Measurements from ENCODE around the gene SFT2D1. TPM values are rescaled to one million over a fixed set of nuclear protein-coding genes. Genes with fewer than 3 reads are reported as not detected.

SFT2D1 gene
- total RNA-seq, 3 donors from 2014 or later, result 41.1 to 52.4 (median 52.1) TPM

DNA sequence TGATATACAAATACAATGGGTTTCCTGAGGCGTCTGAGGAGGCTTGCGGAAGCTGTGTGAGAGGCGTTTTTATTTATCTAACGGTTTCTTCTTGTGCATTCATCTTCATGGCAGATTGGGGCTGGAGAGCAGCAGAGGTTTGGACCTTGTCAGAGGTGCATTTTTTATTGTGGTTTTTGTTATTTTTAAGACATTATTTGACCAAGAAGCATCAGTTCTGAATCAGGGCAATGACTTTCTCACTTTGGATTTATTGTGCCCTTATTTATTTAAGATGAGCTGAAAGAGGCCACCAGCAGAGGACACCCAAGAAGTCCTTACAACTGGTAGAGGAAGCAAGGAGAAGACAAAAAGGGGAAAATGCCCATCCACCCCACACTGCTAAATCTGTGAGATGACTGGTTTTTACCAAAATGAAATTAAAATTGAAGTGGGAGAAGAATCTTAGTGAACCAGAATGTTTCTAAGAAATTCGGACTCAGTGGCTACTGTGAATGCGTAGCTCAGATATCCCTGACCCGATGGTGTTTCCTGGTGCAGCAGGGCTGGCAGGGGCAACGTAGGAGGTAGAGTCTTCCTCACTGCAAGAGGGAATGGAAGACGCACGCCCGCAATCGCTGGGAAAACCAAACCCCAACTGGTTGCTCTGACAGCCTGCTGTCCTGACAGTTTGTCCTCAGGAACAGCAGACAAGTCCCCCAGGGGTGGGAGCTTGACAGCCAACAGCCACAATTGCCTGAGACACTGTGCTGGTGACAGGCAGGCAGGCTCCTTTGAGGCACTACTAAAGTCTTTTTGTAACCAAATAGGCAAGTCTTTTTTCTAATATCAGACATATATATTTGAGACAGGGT, 48.4 kb downstream of the SFT2D1 start:
- TF ChIP-seq POLR2AphosphoS5 (IDR thresholded peaks at IDR 0.05) (no peak), POLR2A (IDR thresholded peaks at IDR 0.05) (no peak), CTCF (IDR thresholded peaks at IDR 0.05) (no peak)
- DNase-seq (ENCODE audit: low spot score in 2 of 2), result no peak
- Histone ChIP-seq H3K4me1 (no peaks in the 10 kb centered on the region), H3K36me3 (no peaks in the 10 kb centered on the region), H3K27me3 (peaks cover 0 to 16% of the 10 kb centered on the region in 2 donors), H3K4me3 (no peak overlapping the region), H3K27ac (no peak overlapping the region), H3K9me3 (no peaks in the 10 kb centered on the region)
- intact Hi-C loops (cut with DNase I; ENCODE audit: low total_unique reads), result no loop called here

DNA sequence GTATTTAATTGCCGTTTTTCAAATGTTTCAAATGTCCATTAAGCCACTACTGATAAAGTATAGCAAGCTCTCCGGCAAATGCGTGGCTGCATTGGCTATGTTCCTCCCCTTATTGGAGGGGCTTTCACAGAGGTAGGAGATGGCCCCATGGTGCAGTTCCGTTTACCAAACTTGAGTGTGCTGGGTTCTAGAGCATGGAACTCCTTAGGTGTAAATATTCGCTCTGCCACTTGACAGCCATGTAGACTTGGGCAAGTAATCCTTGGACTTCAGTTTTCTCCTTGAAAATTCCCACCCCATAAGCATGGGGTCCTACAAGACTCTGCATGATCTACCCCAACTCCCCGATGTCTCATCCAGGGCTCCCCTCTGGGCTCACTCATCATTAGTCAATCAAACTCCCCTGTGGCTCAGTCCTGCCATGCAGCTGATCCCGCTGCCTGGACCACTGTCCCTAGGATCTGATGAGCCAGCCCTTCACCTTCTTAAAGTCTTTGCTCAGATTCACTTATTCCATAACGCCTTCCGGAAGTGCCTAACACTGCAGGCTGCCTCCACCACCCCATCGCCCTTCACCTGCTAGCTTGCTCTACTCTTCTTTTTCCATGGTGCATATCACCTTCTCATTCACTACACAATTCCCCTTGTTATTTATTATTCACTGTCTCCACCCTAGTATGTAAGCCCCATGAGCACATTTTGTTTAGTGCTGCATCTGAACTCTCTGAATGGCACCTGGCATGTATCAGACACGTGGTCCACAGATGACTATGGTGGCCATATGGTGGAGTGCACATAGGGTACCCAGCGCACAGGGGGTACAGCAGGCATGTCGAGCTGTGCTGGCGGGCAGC, 52.9 kb downstream of the SFT2D1 start:
- H3K4me1 ChIP-seq, result no peaks in the 10 kb centered on the region
- no peak overlapping the region for H3K27ac ChIP-seq
- H3K4me3 ChIP-seq, result no peak overlapping the region
- DNase-seq (ENCODE audit: low spot score in 2 of 2), result no peak
- no peak for TF ChIP-seq POLR2AphosphoS5 (IDR thresholded peaks at IDR 0.05)
- TF ChIP-seq POLR2A (IDR thresholded peaks at IDR 0.05), result no peak
- no peak for TF ChIP-seq CTCF (IDR thresholded peaks at IDR 0.05)
- peaks cover 0 to 15% of the 10 kb centered on the region in 2 donors for H3K27me3 ChIP-seq
- intact Hi-C loops (cut with DNase I; ENCODE audit: low total_unique reads), result no loop called here
- no peaks in the 10 kb centered on the region for H3K9me3 ChIP-seq
- no peaks in the 10 kb centered on the region for H3K36me3 ChIP-seq

GRCh38 chr6:166286839-166287271, 55.5 kb downstream of the SFT2D1 start:
- Histone ChIP-seq H3K4me1 (no peaks in the 10 kb centered on the region), H3K4me3 (no peak overlapping the region), H3K36me3 (no peaks in the 10 kb centered on the region), H3K27me3 (peaks cover 0 to 18% of the 10 kb centered on the region in 2 donors), H3K27ac (no peak overlapping the region), H3K9me3 (no peaks in the 10 kb centered on the region)
- intact Hi-C loops (cut with DNase I; ENCODE audit: low total_unique reads), result no loop called here
- no peak for DNase-seq (ENCODE audit: low spot score in 2 of 2)
- TF ChIP-seq POLR2AphosphoS5 (IDR thresholded peaks at IDR 0.05) (no peak), POLR2A (IDR thresholded peaks at IDR 0.05) (no peak), CTCF (IDR thresholded peaks at IDR 0.05) (no peak)

DNA sequence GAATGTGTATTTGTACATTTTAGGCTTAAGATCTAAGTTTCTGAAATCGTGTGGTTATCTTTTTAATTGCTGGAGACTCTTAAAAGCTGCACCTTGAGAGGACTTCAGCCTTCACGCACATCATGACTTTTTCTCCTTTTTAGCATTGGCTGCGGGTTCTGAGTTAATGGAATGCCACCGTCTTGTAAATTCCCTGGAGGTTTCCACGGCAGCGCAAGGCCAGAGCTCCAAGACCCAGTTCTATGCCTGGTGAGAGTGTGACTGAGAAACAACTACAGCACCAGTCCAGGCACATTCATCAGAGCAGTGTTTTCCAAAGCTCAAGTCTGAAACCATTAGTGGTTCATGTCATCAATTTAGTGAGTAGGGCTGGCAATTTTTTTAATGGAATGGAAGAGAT, 57.1 kb downstream of the SFT2D1 start:
- no peaks in the 10 kb centered on the region for H3K4me1 ChIP-seq
- H3K4me3 ChIP-seq, result no peak overlapping the region
- no peaks in the 10 kb centered on the region for H3K36me3 ChIP-seq
- H3K27ac ChIP-seq, result no peak overlapping the region
- H3K27me3 ChIP-seq, result peaks cover 0 to 22% of the 10 kb centered on the region in 2 donors
- TF ChIP-seq CTCF (IDR thresholded peaks at IDR 0.05) (no peak), POLR2AphosphoS5 (IDR thresholded peaks at IDR 0.05) (no peak), POLR2A (IDR thresholded peaks at IDR 0.05) (no peak)
- DNase-seq (ENCODE audit: low spot score in 2 of 2), result no peak
- no peaks in the 10 kb centered on the region for H3K9me3 ChIP-seq
- intact Hi-C loops (cut with DNase I; ENCODE audit: low total_unique reads), result no loop called here

GRCh38 chr6:166284640-166285039, 57.7 kb downstream of the SFT2D1 start:
- intact Hi-C loops (cut with DNase I; ENCODE audit: low total_unique reads), result no loop called here
- H3K27me3 ChIP-seq, result peaks cover 0 to 22% of the 10 kb centered on the region in 2 donors
- no peaks in the 10 kb centered on the region for H3K4me1 ChIP-seq
- H3K36me3 ChIP-seq, result no peaks in the 10 kb centered on the region
- no peak overlapping the region for H3K4me3 ChIP-seq
- no peak overlapping the region for H3K27ac ChIP-seq
- TF ChIP-seq POLR2AphosphoS5 (IDR thresholded peaks at IDR 0.05), result no peak
- TF ChIP-seq POLR2A (IDR thresholded peaks at IDR 0.05), result no peak
- TF ChIP-seq CTCF (IDR thresholded peaks at IDR 0.05), result no peak
- no peak for DNase-seq (ENCODE audit: low spot score in 2 of 2)
- H3K9me3 ChIP-seq, result no peaks in the 10 kb centered on the region

Measured in breast epithelium (tissue), 4 donors.